ENCODE data around the gene KRTAP5-4.
"Not testable (repeated sequence)": the region's sequence is repeated elsewhere in the genome, so short reads cannot be mapped to it uniquely, and the experiment has no call there.

KRTAP5-4 gene

DNA sequence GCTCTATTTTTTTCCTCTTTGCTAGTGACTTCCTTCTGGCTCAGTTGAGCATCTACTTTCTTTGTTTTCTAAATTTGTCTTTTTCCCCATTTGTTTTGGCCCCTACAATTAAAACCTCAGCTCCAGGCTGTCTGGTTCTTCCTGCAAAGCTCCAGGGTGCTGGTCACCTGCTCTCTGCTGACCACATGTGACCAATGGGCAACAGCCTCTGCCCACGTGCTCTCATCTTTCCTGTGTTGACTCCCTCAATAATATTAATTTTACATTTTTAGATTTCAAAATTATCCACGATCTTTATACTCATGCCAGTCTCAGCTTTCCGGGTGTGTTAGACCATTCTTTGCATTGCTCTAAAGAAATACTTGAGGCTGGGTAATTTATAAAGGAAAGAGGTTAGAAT is 23.5 kb downstream of the KRTAP5-4 start:
- not testable (repeated sequence) for FAIRE-seq

DNA sequence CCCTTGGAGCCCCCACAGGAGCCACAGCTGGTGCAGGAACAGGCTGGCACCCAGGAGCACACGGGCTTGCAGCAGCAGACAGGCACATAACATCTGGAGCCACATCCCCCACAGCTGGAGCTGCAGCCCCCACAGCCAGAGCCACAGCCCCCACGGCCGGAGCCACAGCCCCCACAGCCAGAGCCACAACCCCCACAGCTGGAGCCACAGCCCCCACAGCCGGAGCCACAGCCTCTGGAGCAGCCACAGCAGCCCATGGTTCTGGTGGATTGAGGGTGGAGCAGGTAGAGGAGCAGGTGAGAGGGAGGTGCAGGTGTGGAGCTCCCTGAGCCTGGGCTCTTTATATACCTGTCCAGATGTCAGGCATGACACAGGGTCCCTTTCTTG is 24.0 kb downstream of the KRTAP5-4 start, which contains the start of gene KRTAP5-2:
Gene KRTAP5-2 (minus strand): TSS at position 301 of the 387 bp plus-strand sequence. CDS start 44 bp downstream, at position 257.
- FAIRE-seq: no peak

DNA sequence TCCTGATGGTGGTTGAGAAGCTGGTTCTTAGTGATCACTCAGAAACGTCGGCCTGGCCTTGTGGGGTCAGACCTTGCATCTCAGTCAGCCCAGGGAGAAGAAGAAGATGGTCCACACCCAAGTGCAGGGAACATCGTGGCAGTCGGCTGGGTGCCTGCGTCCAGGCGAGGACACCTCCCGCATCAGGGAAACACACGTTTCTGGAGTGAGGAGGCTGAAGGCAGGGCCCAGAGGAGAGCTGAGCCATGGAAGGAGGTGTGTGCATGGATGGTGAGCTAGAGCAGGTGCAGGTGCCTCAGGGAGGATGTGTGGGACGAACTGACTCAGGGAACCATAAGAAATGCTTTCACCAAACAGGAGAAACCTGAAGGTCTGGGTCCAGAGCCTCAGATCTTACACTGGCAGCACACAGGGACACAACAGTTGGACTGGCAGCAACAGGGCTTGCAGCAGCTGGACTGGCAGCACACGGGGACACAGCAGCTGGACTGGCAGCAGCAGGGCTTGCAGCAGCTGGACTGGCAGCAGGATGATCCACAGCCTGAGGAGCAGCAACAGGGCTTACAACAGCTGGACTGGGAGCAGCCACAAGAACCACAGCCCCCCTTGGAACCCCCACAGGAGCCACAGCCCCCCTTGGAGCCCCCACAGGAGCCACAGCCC is 24.5 kb downstream of the KRTAP5-4 start:
- FAIRE-seq: no peak

DNA sequence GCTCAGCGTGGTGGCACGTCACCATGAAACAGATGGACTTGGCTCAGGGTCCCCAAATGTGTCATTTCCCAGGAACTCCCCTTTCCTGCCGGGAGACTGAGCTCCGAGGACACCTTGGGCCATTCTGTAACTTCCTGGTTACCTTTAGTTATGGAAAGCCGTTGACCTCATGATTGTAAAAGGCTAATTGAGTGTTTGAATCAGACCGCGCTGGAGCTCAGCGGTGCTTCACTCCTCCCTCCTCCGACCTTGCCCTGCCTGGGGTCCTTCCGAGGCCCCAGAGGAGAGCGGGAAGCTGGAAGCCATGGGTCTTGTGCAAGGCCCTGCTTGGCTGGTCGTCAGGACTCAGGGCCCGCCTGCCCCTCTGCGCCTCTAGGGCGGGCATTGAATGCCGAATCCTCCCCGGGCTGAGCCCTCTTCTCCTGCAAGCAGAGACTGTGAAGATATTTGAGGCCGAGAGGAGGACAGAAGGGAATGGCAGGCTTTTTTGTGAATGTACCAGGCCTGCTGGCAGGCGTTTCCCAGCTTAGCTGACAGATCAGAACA is 25.3 kb downstream of the KRTAP5-4 start:
- FAIRE-seq: not testable (repeated sequence)

DNA sequence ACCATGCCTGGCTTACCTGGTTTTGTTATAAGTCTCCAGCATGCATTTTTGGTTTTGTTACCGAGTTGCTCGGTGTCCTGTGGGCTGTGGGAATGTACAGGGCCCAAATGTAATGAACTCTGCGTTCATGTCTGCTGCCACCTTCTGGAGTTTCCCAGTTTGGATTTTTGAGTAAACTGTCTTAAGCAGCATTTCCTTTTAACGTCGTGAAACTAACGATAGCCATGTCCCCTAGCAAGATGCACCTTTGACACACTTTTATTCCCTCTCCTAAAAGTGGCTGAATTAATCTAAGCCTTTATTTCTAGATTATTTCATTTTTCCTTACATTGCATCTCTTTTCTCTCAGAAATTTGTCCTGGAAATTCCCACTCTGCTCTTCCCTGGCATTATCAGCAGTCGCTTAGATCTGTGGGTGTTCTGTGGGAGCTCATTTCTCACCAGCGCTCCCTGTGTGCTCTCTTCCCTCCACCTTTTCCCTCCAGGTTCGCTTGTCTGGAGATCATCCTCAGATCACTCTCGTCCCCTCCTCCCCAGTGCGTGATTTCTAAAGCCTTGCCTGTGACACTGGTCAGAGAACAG is 25.9 kb downstream of the KRTAP5-4 start:
- FAIRE-seq: not testable (repeated sequence)

DNA sequence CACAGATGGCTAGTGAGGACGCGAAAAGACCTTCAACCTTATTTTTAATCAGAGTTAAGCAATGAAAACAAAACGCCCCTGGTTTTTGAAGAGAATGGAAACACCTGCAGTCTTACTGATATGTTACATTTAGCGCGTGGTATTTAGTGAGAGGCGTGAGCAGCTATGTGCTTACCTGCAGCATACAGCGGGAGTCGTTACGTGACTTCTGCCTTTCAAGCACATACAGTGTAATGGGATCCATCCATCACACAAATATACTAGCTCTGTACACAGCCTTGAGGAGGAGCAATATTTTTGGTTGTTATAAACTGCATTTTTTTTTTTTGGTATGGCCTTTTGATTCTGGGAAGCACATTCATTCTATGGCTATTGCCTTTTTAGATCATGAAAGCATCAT is 29.3 kb downstream of the KRTAP5-4 start:
- FAIRE-seq: no peak

DNA sequence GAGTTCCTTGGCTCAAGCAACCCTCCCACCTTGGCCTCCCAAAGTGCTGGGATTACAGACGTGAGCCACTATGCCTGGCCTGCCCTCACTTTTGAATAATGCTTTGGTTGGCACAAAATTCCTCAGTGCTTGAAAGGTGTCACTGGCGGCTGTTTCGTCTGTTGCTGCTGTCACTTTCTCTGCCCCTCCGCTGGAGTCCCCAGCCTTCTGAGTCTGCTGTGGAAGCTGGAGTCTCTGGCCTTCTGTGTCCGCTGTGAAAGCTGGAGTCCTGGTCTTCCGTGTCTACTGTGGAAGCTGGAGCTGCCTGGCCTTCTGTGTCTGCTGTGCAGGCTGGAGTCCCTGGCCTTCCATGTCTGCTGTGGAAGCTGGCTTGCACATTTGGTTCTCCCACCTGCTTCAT is 31.9 kb downstream of the KRTAP5-4 start:
- no peak for FAIRE-seq

DNA sequence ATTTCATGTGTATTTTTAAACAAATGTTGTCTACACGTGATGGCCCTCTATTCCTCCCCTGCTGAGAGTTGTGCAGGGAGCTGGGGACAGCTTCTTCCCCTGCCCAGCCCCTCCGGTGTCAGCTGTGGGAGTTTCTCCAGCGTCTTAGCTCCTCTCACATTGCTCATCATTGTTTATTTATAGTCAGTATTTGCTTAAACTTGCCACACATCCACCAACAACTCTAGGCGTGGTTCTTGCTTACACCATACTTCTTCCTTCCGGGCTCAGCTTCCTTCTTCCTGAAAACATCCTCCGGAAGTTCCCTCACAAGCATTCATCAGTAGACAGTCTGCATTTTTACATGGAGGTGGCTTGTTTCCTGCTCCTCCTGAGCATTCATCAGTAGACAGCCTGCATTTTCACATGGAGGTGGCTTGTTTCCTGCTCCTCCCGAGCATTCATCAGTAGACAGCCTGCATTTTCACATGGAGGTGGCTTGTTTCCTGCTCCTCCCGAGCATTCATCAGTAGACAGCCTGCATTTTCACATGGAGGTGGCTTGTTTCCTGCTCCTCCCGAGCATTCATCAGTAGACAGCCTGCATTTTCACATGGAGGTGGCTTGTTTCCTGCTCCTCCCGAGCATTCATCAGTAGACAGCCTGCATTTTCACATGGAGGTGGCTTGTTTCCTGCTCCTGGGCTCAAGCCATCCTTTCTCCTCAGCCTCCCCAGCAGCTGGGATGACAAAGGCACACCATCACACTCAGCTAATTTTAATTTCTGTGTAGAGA is 32.6 kb downstream of the KRTAP5-4 start:
- FAIRE-seq: not testable (repeated sequence)

DNA sequence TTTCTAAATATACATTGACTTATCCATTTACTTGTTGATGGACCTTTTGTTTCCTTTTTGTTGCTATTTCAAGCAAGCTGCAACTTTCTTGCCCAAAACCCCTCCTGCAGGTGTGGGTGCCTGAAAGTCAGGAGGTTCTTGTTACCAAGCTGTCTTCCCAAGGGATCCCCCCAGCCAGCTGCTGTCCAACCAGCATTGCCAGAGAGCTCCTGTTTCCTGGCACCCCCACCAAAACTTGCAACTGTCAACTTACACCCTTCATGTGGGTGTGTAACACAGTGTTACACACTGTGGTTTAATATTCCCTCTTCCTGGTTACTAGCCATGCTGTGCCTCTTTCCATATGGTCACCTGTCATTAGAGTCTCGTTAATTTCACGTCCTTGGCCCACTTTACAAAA is 35.2 kb downstream of the KRTAP5-4 start:
- no peak for FAIRE-seq

DNA sequence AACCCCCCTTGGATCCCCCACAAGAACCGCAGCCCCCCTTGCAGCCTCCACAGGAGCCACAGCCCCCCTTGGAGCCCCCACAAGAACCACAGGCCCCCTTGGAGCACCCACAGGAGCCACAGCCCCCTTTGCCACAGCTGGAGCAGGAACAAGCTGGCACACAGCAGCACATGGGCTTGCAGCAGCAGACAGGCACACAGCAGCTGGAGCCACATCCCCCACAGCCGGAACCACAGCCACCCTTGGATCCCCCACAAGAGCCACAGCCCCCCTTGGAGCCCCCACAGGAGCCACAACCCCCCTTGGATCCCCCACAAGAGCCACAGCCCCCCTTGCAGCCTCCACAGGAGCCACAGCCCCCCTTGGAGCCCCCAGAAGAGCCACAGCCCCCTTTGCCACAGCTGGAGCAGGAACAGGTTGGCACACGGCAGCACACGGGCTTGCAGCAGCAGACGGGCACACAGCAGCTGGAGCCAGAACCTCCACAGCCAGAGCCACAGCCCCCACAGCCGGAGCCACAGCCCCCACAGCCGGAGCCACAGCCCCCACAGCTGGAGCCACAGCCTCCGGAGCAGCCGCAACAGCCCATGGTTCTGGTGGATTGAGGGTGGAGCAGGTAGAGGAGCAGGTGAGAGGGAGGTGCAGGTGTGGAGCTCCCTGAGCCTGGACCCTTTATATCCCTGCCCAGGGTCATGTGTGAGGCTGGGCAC is 37.1 kb downstream of the KRTAP5-4 start, which contains the start of gene KRTAP5-1:
Gene KRTAP5-1 (minus strand): TSS at position 623 of the 710 bp plus-strand sequence. CDS start 34 bp downstream, at position 589.
- FAIRE-seq: not testable (repeated sequence)

DNA sequence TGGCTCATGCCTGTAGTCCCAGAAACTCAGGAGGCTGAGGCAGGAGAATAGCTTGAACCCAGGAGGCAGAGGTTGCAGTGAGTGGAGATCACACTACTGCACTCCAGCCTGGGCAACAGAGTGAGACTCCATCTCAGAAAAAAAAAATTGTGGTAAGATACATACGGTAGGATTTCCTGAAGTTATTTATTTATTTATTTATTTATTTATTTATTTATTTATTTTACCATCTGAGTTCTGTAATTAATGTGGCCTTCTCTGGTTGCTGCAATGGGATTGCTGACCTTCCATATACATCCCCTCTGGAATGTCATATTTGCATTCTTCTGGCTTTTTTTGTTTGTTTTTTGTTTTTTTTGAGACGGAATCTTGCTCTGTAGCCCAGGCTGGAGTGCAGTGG is 39.0 kb downstream of the KRTAP5-4 start:
- FAIRE-seq: not testable (repeated sequence)

DNA sequence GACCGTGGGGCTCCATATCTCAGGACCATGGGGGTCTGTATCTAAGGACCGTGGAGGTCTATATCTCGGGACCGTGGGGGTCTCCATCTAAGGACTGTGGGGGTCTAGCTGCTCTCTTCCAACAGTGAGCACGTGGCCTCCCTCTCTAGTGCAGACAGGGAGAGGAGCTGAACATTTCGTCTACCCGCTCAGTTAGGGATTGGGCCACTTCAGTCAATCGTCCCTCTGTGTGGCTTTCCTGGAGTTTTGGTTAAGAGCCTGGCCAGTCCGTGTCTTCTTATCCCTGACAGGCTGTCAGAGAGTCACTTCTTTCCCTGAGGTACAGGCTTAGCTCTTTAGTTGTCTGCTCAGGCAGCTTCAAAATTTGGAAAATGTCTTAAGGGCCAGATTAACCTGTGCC is 40.0 kb downstream of the KRTAP5-4 start:
- no peak for FAIRE-seq

DNA sequence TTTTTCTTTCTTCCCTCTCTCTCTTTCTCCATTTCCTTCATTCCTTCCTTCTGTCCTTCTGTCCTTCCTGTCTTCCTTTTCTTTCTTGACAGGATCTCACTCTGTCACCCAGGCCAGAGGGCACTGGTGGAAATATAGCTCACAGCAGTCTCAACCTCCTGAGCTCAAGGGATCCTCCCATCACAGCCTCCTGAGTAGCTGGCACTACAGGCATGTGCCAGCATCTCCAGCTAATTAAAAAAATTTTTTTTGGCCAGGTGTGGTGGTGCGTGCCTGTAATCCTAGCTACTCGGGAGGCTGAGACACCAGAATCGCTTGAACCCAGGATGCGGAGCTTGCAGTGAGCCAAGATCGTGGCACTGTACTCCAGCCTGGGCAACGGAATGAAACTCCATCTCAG is 45.1 kb downstream of the KRTAP5-4 start:
- FAIRE-seq: no peak

DNA sequence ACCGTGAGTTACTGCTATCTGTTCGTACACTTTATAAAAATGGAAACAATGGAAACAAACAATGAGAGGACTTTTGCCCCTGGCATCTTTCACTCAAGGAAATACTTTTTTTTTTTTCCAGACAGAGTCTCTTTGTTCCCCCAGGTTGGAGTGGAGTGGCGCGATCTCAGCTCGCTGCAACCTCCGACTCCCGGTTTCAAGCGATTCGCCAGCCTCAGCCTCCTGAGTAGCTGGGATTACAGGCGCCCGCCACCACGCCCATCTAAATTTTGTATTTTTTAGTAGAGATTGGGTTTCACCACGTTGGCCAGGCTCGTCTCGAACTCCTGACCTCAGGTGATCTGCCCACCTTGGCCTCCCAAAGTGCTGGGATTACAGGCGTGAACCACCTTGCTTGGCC is 46.2 kb downstream of the KRTAP5-4 start:
- not testable (repeated sequence) for FAIRE-seq

DNA sequence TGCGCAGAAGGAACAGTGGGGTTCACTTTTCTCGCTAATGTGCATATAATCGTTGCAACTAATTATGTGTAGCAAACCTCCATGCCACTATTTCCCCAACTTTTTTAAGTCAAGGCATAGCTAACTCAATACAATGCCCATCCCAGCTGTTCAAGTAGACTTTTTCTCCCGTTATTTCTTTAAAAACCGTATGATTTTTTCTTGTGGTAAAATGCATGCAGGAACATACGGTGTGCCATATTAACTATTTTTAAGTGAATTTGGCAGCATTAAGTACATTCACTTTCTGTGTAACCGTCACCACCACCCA is 47.0 kb downstream of the KRTAP5-4 start:
- FAIRE-seq: no peak

DNA sequence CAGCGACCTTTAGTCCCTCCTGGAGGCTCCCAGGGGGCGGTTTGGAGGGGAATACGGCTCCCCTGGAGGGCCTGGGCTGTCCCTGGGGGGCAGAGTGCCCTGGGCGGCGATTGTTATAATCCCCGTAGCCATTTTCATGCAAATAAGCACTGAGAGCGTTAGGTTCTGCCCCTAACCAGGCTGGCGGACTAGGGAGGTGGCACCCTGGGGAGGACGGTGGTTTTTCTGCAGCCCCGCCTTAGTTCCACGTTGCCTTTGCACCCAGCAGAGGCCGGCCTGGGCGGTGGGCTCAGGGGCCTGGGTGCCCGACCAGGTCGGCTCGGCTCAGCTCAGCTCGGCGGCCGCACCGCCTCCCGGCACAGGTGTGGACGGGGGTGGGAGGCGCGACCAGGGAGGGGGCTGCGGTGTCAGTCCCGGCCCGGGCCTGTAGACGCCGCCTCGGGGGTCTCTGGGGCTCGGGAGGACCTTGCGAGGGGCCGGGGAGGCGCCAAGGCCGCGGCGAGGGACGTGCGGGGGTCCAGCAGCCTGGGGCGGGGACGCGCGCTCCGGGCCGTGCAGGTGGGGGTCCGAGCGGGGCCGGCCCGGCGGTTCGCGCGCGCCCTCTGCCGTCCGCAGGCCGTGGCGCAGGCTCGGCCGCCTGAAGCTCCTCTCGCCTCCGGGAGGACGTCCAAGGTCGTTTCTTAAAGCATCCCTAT is 47.6 kb downstream of the KRTAP5-4 start:
- no peak for FAIRE-seq

DNA sequence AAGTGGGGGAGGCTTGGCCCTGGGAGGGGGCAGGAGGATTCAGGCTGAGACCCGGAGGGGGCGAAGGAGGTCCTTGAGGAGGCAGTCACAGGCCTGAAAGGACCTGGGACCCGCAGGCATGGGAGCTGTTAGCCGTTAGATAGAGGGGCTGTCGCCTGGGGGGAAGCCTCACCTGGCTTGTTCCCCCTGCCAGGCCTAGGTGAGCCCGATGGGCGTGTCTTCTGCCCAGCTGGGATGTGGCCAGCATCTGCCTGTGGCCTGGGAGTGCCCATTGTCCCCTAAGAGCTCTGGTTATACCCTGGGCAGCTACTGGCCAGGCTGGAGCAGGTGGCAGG is 48.1 kb downstream of the KRTAP5-4 start:
- no peak for FAIRE-seq

DNA sequence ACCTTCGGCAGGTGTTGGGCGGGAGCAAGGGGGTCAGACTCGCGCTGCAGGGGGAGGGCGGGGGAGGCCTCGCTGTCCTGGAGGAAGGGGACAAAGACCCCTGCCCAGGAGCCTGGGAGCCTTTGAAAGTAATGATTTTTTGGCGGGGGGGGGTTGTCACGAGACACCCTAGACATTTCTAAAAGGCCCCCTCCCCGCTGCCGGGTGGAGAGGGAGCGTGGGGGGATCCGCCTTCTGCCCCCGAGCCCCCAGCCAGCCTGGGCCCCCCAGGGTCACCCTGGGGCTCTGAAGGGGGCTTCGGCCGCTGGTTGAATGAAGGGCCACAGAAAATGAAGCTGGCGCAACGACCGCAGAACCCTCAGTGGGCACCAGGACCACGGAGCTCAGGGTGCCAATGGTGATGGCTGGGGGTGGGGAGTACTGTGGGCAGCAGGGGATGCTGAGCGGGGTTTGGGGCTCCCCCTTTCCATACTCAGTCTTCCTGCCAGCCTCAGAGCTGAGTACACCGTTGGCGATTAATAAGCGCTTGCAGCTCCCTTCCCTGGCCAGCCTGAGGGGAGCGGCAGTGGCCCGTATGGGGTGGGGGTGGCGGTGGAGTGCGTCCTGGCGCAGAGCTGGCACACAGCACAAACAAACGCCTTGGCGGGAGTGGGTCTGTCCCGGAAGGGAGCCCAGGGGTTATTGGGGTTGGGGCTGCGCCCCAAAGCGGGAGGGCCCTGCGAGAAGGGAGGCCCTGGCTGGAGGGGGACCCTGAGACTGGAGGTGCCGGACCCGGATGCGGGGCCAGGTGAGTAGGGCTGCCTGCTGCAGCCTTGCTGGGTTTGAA is 48.6 kb downstream of the KRTAP5-4 start:
- no peak for FAIRE-seq

DNA sequence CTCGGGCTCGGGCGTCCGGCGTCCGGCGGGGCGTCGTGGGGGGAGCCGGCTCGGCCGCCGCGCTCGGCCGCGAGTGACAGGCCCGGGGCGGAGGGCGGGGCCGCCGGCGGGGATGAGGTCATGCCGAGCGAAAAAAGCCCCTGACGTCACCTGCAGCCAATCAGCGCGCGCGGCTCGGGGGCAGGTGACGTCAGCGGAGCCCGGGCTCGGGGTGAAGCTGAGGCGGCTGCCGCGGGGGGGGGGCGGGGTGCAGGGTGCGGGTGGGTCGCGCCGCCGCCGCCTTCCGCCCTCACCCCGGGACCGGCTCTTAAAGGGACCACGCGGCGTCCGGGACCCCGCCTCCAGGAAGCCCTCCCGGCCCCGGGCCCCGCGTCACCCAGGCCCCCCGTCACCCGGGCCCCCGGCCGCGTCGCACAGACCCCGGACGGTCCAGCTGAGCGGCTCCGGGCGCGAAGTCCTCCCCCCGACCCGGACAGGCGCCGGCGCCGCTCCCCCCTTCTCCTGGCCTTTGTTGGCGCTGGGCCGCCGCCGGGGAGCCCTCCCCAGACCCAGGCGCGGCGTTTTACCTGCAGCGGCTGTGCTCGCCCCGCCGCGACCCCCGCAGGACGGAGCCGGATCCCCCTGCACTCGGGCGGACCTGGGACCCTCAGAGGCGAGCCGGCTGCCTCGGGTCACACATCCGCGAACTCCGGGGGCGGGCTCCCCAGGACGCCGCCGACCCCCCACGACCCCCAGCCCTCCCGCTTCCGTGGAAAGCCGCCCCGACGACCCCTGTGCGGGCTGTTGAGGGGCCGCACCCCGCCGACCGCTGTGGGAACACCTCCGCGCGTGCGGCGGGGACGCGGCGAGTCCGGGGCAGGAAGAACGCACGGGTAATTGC is 49.5 kb downstream of the KRTAP5-4 start, which contains the start of gene DUSP8:
Gene DUSP8 (minus strand): TSS at position 75 of the 880 bp plus-strand sequence. CDS start 6,445 bp downstream, outside the sequence.
- no peak for FAIRE-seq

DNA sequence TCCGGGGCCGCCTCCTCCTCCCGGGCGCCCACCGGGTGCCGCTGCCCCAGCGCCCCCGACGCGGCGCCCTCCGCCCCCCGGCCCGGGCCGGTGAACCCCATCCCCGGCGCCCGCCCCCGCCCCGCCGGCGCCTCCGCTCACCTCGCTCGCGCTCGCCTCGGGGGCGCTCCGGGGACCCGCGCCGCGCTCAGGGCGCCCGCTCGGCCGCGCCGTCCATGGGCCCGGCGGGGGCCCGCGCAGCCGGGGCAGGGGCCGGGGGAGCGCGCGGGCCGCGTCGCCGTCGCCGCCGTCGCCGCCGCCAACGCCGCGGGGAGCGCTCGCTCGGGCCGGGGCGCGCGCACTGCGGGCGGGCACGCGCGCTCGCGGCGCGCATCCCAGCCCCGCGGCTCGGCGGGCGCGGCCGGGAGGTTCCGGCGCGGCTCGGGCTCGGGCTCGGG is 50.2 kb downstream of the KRTAP5-4 start:
- FAIRE-seq: no peak
